GM12873 (cell line): ENCODE data around the gene MR1.
A peak's percentile ranks its signal among the peaks of the same experiment; 100 is the strongest.

Experiments used
- TF ChIP-seq, protein P1 (sequence below): IDR thresholded peaks from 2 replicates; pipeline ENCODE4 v1.5.1; 2012; ENCODE audit warnings: low read depth, mild to moderate bottlenecking, moderate library complexity, low read length, control low read depth; ENCODE audit not compliant: insufficient read depth; ENCODE audit errors: missing control alignments

The MR1 gene

DNA sequence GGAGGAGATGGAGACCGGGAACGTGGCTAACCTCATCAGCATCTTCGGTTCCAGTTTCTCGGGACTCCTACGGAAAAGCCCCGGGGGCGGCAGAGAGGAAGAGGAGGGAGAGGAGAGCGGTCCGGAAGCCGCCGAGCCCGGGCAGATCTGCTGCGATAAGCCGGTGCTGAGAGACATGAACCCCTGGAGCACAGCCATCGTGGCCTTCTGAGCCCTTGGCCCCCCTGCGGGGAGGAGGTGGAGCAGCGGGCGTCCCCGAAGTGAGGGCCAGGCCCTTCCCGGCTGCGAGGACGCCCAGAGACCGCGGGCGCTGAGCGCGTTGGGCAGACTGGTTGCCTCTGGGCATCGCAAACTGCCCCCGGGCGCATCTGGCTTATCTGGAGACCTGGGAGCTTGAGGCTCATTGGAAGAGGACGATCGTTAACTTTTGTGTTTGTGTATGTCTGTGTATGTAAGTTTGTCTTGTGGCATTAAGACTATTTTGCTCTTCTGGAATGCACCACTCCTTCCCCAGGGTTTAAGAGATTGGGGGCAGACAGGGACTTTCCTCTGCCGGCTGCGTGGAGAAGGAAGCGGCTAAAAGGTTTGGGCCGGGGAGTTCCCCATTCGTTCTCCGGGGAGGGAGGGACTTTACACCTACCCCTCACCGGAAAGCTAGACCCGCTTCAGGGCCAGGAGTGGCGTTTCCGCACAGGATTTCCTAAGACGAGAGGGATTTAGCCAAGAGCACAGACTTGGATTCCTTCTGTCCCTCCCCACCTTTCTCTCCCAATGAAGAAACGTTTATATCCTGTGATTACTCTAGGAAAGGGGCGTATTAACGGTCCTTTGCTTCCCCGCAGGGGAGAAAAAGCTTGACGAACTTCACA lies 56.1 kb downstream of the MR1 start:
- TF ChIP-seq, protein P1, sequence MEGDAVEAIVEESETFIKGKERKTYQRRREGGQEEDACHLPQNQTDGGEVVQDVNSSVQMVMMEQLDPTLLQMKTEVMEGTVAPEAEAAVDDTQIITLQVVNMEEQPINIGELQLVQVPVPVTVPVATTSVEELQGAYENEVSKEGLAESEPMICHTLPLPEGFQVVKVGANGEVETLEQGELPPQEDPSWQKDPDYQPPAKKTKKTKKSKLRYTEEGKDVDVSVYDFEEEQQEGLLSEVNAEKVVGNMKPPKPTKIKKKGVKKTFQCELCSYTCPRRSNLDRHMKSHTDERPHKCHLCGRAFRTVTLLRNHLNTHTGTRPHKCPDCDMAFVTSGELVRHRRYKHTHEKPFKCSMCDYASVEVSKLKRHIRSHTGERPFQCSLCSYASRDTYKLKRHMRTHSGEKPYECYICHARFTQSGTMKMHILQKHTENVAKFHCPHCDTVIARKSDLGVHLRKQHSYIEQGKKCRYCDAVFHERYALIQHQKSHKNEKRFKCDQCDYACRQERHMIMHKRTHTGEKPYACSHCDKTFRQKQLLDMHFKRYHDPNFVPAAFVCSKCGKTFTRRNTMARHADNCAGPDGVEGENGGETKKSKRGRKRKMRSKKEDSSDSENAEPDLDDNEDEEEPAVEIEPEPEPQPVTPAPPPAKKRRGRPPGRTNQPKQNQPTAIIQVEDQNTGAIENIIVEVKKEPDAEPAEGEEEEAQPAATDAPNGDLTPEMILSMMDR, result peak; percentile 18

DNA sequence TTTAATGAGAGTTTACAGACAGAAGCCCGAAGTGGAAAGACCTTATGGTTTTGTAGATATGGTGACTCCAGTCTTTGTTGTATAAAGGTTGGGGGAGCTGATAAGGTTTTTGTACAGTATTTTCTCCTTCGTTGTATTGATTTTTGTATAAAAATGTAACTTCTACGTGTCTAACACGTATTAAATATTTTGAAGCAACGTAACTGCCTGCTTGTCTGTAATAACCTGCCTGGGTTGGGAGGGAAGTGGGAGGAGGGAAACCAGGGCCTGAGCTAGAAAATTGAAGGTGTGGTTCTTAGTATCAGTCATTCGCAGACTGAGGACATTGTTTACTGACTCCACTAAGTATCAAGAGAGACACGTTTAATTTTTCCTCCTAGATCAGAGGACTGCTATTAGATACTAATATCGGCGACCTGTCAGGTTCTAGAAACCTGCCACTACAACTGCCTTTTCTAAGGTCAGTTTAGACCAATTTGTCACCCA lies 56.9 kb downstream of the MR1 start:
- TF ChIP-seq, protein P1, result no peak

DNA sequence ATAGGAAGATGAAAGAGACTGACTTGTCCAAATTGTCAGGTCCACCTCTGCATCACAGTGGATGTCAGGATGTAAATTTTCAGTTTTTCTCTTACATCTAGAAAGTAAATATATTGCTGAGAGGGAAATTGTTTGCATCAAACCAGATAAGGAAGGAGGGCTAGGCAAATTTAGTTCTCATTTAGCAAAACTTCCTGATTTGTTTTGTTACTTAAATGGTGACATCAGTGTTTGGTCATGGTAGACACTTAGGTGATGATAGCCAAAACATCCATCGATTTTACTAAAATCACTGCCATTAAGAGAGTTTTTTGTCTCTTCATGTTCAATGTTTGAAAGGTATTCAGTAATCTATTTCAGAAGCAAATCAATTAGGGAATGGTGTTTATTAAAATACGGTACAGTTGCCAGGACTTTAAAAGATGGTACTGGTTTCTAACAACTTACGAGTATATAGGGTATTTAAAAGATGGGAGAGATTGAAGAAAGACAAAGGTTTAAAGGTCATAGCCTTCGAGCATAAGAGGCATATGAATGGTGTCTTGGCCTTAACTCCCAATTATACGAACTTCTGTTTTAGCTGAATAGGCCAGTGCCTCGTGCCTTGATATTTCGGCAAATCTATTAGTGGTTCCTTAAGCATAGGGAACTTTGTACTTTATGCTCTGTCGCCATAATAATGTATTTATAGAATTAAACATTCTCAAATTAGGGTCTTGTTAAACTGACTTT lies 57.7 kb downstream of the MR1 start:
- TF ChIP-seq, protein P1, result no peak

DNA sequence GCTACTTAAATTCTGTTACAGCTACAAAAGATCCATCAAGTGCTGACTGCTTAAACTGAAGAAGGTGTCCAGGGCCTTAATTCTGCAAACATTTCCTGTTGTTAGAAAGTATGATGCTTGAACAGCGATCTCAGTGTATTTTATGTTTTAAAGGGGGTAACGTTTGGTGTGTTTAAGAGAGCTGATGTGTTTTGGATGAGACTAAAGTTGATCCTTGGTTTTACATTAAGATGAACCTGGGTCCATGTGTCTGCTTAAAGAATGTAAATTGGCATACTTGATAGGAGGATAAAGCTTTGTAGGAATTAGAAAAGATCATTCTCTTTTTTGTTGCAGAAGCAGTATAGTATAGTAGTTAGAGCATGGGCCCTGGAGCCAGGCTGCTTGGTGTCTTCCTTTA lies 58.3 kb downstream of the MR1 start:
- TF ChIP-seq, protein P1, result no peak

DNA sequence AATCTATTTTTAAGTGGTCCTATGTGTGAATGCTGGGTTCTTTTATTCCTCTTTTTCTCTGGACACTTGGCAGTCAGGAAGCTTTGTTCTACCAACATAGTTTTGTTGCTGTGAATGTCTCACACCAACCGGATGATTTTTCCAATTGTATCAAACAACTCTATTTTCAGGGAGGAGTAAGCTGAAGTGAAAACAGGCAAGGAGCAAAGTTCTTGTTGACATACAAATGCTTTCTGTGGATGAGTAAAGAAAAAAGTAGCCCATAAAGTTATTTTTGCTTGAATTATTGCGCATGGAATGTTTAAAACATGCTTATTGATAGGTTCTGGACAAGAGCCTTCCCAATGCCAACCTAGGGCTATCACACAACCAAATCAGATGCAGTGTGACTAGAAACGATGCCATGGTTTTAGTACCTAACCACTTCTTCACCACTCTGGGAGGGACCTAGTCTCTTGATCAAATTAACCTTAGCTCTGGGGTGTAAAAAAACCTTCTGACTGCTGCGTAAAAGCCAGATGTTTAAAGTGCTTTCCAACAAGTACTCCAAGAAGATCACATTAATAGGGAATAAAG lies 59.2 kb downstream of the MR1 start:
- TF ChIP-seq, protein P1, result no peak

DNA sequence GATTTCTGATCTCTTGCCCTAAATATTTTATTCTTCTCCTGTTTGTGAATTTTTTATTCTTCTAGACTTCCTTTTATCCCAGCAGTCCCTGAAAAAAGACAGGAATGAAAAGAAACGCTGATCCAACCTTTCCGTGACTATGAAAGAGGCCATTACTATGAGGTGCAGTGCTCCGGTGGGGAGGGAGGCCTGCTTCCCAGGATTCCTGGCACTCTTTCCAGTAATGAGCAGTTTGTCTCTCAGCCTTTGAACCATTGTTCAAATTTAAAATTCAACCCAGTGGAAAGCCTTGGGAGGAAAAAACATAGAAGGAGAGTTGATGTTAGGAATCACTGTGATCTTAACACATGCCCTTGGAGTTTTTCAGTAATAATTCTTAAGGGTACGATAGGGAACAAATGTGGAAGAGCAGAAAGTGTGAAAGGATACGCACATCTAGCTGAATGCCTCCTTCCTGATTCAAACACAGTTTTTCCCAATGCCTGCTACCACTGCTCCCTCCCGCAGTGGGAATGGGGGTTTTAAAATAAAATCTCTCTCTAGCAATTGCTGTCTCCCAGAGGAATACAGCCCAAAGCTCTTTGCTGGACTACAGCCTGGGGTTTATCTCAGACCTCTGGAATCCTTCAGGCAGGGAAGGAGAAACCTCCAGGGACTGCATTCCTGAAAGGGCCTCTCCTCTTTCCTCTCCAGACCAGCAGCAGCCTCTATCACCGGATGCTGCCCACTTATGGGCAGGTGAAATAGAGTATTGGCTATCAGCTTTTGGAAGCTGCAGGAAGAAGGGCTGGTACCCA lies 60.8 kb downstream of the MR1 start:
- TF ChIP-seq, protein P1, result no peak
